Effector memory CD8-positive, alpha-beta T cell (primary cell): Measurements from ENCODE around the gene FBLN2.

Experiments
- ATAC-seq: fragments of 150-1000 bp; cut with Tn5 transposase; replicated peaks from 2 replicates; pipeline ENCODE4 v1.10.0; 2021; ENCODE audit warnings: mild to moderate bottlenecking, moderate library complexity
- DNase-seq, 3 experiments: peaks; one replicate each; pipeline ENCODE4 v3.0.0; 2021
- H3K27ac Mint-ChIP-seq, 2 donors: one replicate each; pipeline ENCODE4 v1.8.0; 2022; ENCODE audit warnings: mild to moderate bottlenecking in 2 of 2, mixed read lengths in 2 of 2, moderate library complexity in 2 of 2
- H3K27me3 Mint-ChIP-seq, 2 donors: one replicate each; pipeline ENCODE4 v1.8.0; 2022; ENCODE audit warnings: mixed read lengths in 2 of 2
- H3K36me3 Mint-ChIP-seq: one replicate; pipeline ENCODE4 v1.8.0; 2022; ENCODE audit warnings: mild to moderate bottlenecking, moderate library complexity, mixed read lengths; ENCODE audit not compliant: insufficient read depth
- H3K4me1 Mint-ChIP-seq, 2 donors: one replicate each; pipeline ENCODE4 v1.8.0; 2022; ENCODE audit warnings: low read depth in 2 of 2, mixed read lengths in 2 of 2
- H3K4me3 Mint-ChIP-seq, 2 donors: one replicate each; pipeline ENCODE4 v1.8.0; 2022; ENCODE audit warnings: mild to moderate bottlenecking in 2 of 2, mixed read lengths in 2 of 2, moderate library complexity in 2 of 2
- H3K9me3 Mint-ChIP-seq, 2 donors: one replicate each; pipeline ENCODE4 v1.8.0; 2022; ENCODE audit warnings: mixed read lengths in 2 of 2

FBLN2 gene

DNA sequence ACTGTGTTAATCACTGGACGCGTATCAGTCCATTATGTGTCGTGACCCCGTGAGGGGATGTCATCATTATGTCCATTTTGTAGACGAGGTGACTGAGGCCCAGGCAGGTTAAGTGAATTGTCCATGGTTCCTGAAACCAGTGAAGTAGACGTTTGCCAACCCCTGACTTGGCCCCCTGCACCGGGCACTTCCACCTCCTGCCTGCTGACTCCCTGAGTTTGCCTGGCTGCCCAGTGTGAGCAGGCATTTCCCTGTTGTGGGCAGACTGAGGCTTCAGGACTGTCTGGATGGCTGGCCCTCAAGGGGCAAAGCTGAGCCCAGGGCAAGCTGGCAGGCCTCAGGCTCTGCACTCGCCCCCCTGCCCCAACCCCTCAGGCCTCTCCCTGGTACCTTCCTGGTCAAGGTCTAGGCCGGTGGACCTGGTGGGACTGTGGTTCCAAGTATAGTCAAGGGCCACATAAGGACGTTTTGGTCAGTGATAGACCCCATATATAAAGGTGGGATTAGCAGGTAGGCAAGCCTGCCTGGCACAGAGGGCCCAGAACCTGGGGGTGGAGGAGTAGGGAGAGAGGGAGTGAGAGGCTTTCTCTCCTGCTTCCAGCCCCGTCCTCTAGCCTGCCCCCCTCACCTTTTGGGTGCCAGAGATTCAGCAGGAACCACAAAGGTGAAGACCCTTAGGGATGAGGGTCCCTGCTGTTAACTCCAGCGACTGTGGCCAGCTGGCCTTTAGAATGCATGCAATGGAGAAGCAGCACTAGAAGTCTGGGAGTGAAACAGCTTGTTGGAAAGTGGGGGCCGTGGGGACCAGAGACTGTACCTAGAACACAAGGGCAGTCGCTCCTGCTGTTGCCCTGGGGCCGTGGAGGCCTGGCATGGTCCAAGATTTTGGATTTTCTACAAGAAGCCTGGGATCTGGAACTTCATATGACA is 34.6 kb downstream of the FBLN2 start:
- H3K27me3 Mint-ChIP-seq, result peaks cover 0 to 17% of the 10 kb centered on the region in 2 donors
- ATAC-seq, result no peak
- no peaks in the 10 kb centered on the region for H3K36me3 Mint-ChIP-seq
- H3K27ac Mint-ChIP-seq, result no peak overlapping the region
- no peak overlapping the region for H3K4me3 Mint-ChIP-seq
- no peaks in the 10 kb centered on the region for H3K9me3 Mint-ChIP-seq
- peaks cover 0 to 3% of the 10 kb centered on the region in 2 donors for H3K4me1 Mint-ChIP-seq
- no peak for DNase-seq

DNA sequence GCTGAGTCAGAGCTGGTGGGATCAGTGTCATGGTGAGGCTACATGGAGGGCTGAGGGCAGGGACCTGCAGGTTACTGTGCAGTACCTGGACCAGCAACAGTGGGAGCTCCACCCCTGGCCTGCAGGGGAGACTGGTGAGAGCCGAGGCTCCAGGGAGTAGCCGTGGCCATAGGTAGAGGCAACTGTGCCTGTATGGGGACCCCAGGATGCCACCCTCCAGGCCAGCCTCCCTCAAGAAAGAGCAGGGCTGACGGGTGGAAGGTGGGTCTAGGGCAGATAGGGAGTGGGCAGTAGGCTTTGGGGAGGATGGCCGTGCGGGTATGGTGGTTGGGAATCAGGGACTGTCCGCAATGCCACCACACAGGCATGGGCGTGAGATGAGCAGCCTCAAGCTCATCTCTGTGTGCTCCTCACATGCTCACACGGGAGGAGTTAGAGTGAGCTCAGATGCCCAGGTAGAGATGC is 35.5 kb downstream of the FBLN2 start:
- Mint-ChIP-seq H3K27ac (no peak overlapping the region), H3K27me3 (peaks cover 0 to 15% of the 10 kb centered on the region in 2 donors), H3K4me3 (no peak overlapping the region), H3K36me3 (no peaks in the 10 kb centered on the region), H3K4me1 (peaks cover 0 to 3% of the 10 kb centered on the region in 2 donors), H3K9me3 (no peaks in the 10 kb centered on the region)
- ATAC-seq, result no peak
- no peak for DNase-seq

GRCh38 chr3:13584901-13585300 is 36.0 kb downstream of the FBLN2 start:
- Mint-ChIP-seq H3K27ac (no peak overlapping the region), H3K4me1 (peaks cover 0 to 3% of the 10 kb centered on the region in 2 donors), H3K4me3 (no peak overlapping the region), H3K36me3 (no peaks in the 10 kb centered on the region), H3K9me3 (no peaks in the 10 kb centered on the region), H3K27me3 (peaks cover 0 to 10% of the 10 kb centered on the region in 2 donors)
- DNase-seq, result no peak
- ATAC-seq, result no peak

- ATAC-seq (no peak), DNase-seq (no peak)
- H3K27ac Mint-ChIP-seq, result no peak overlapping the region
- H3K9me3 Mint-ChIP-seq, result no peaks in the 10 kb centered on the region
- H3K4me1 Mint-ChIP-seq, result no peaks in the 10 kb centered on the region
- H3K36me3 Mint-ChIP-seq, result peaks cover 3% of the 10 kb centered on the region
- no peak overlapping the region for H3K4me3 Mint-ChIP-seq
- H3K27me3 Mint-ChIP-seq, result no peaks in the 10 kb centered on the region
These were observed 38.5 kb downstream of the FBLN2 start for GRCh38 chr3:13587442-13587841.

GRCh38 chr3:13588221-13588701 is 39.3 kb downstream of the FBLN2 start:
- Mint-ChIP-seq H3K4me1 (no peaks in the 10 kb centered on the region), H3K9me3 (no peaks in the 10 kb centered on the region), H3K4me3 (no peak overlapping the region), H3K27ac (no peak overlapping the region), H3K36me3 (peaks cover 3% of the 10 kb centered on the region), H3K27me3 (no peaks in the 10 kb centered on the region)
- DNase-seq (no peak), ATAC-seq (no peak)

- Mint-ChIP-seq H3K27ac (no peak overlapping the region), H3K4me1 (no peaks in the 10 kb centered on the region), H3K27me3 (peaks cover 3 to 4% of the 10 kb centered on the region in 2 donors), H3K36me3 (peaks cover 3% of the 10 kb centered on the region), H3K9me3 (no peaks in the 10 kb centered on the region), H3K4me3 (no peak overlapping the region)
- DNase-seq (no peak), ATAC-seq (no peak)
These were observed 40.1 kb downstream of the FBLN2 start for GRCh38 chr3:13588993-13589392.

- no peak for DNase-seq
- peaks cover 20 to 22% of the 10 kb centered on the region in 2 donors for H3K27me3 Mint-ChIP-seq
- H3K9me3 Mint-ChIP-seq, result no peaks in the 10 kb centered on the region
- ATAC-seq, result no peak
- no peak overlapping the region for H3K27ac Mint-ChIP-seq
- peaks cover 3% of the 10 kb centered on the region for H3K36me3 Mint-ChIP-seq
- H3K4me1 Mint-ChIP-seq, result no peaks in the 10 kb centered on the region
- H3K4me3 Mint-ChIP-seq, result no peak overlapping the region
These were observed 42.1 kb downstream of the FBLN2 start for GRCh38 chr3:13590841-13591520.

- H3K27ac Mint-ChIP-seq, result no peak overlapping the region
- no peaks in the 10 kb centered on the region for H3K4me1 Mint-ChIP-seq
- ATAC-seq (no peak), DNase-seq (no peak)
- peaks cover 3% of the 10 kb centered on the region for H3K36me3 Mint-ChIP-seq
- H3K27me3 Mint-ChIP-seq, result peaks cover 39 to 48% of the 10 kb centered on the region in 2 donors
- no peak overlapping the region for H3K4me3 Mint-ChIP-seq
- H3K9me3 Mint-ChIP-seq, result no peaks in the 10 kb centered on the region
These were observed 44.7 kb downstream of the FBLN2 start for GRCh38 chr3:13593615-13594014.

GRCh38 chr3:13594146-13594545 is 45.2 kb downstream of the FBLN2 start:
- H3K27ac Mint-ChIP-seq, result no peak overlapping the region
- H3K4me1 Mint-ChIP-seq, result no peaks in the 10 kb centered on the region
- H3K36me3 Mint-ChIP-seq, result peaks cover 3% of the 10 kb centered on the region
- no peaks in the 10 kb centered on the region for H3K9me3 Mint-ChIP-seq
- DNase-seq (no peak), ATAC-seq (no peak)
- H3K27me3 Mint-ChIP-seq, result peaks cover 44 to 53% of the 10 kb centered on the region in 2 donors
- no peak overlapping the region for H3K4me3 Mint-ChIP-seq

DNA sequence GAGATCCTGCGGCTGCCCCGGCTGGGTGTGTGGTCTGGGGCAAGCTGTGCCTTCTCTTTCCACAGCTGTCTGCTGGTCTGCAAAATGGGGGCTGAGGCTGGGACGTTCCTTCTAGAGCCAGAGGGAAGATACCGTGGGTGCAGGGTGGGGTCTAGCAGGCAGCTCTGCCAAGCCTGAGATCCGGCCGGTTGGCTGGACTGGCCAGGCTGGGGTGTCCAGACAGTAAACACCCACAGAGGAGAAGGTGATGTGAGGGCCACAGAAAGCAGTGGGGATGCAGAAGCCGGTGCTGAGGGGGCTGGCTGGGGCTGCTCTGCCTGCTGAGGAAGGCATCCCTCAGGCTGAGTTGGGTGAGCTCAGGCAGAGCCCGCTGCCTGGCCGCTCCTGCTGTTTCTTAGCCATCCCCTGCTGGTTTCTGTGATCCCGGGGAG is 46.1 kb downstream of the FBLN2 start:
- peaks cover 53 to 59% of the 10 kb centered on the region in 2 donors for H3K27me3 Mint-ChIP-seq
- H3K36me3 Mint-ChIP-seq, result peaks cover 3% of the 10 kb centered on the region
- H3K27ac Mint-ChIP-seq, result no peak overlapping the region
- H3K4me1 Mint-ChIP-seq, result no peaks in the 10 kb centered on the region
- DNase-seq, result no peak
- ATAC-seq, result no peak
- H3K9me3 Mint-ChIP-seq, result no peaks in the 10 kb centered on the region
- H3K4me3 Mint-ChIP-seq, result no peak overlapping the region

DNA sequence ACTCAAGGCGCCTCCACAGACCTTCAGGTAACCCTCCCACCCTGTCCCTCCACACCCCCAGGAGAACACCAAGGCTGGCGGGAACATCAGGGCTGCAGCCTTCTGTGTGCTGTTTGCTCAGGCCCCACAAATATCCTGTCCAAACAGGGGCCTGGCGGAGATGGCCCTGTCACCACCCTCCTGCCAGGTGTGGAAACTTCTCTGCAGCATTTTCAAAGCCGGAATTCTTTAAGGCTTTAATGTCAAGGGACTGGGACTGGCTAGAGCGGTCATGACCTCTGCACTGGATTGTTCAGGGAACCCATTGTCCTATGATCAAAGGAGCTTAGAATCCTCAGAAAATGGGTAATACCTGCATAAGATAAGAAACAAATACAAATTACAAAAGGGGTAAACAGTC is 46.6 kb downstream of the FBLN2 start:
- ATAC-seq (no peak), DNase-seq (no peak)
- Mint-ChIP-seq H3K9me3 (no peaks in the 10 kb centered on the region), H3K36me3 (peaks cover 3% of the 10 kb centered on the region), H3K4me1 (no peaks in the 10 kb centered on the region), H3K4me3 (no peak overlapping the region), H3K27ac (no peak overlapping the region), H3K27me3 (peaks cover 53 to 59% of the 10 kb centered on the region in 2 donors)

DNA sequence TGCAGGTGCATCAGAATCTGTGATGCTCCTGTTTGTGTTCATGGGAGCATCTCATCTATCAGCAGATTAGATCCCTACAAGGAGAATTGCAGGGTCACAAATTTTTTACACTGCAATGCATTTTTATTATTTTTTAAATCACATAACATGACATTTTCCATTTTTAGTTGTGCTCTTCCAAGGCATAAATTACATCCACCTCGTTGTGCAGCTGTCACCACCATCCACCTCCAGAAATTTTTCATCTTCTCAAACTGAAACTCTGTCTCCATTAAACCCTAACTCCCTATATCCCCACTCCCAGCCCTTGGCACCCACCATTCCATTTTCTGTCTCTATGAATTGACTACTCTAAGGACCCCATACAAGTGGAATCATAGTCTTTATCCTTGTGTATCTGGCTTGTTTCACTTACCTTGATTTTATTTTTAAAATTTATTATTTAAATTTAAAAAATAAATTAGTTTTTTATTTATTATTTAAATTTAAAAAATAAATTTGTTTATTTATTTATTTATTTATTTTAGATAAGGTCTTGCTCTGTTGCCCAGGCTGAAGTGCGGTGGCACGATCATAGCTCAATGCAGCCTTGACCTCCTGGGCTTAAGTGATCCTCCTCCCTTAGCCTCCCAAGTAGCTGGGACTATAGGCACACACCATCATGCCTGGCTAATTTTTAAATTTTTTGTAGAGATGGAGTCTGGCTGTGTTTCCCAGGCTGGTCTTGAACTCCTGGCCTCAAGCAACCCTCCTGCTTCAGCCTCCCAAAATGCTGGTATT is 47.7 kb downstream of the FBLN2 start:
- no peak for ATAC-seq
- no peak for DNase-seq
- no peak overlapping the region for H3K27ac Mint-ChIP-seq
- H3K36me3 Mint-ChIP-seq, result peaks cover 3% of the 10 kb centered on the region
- H3K4me1 Mint-ChIP-seq, result no peaks in the 10 kb centered on the region
- H3K9me3 Mint-ChIP-seq, result no peaks in the 10 kb centered on the region
- H3K27me3 Mint-ChIP-seq, result peaks cover 53 to 59% of the 10 kb centered on the region in 2 donors
- no peak overlapping the region for H3K4me3 Mint-ChIP-seq

- H3K9me3 Mint-ChIP-seq, result no peaks in the 10 kb centered on the region
- H3K4me3 Mint-ChIP-seq, result no peak overlapping the region
- H3K27me3 Mint-ChIP-seq, result peaks cover 53 to 59% of the 10 kb centered on the region in 2 donors
- H3K27ac Mint-ChIP-seq, result no peak overlapping the region
- no peaks in the 10 kb centered on the region for H3K36me3 Mint-ChIP-seq
- DNase-seq, result no peak
- no peaks in the 10 kb centered on the region for H3K4me1 Mint-ChIP-seq
- ATAC-seq, result no peak
These were observed 48.7 kb downstream of the FBLN2 start for GRCh38 chr3:13597661-13598060.
